Activated B cell treated with CpG ODN at 0.5 μM for 24 hours (primary cell): ENCODE results near the gene SQSTM1. TPM values are rescaled to one million over a fixed set of nuclear protein-coding genes. Genes with fewer than 3 reads are reported as not detected.

ENCODE experiments used
- ATAC-seq: fragments of 200-7000 bp; cut with Tn5 transposase; one replicate; pipeline ENCODE4 v1.10.0; 2021; ENCODE audit warnings: low read depth, mild to moderate bottlenecking, moderate library complexity
- CTCF ChIA-PET: fragments of 350-600 bp; sonication (Branson Sonifier 250); formaldehyde crosslinking; loops from one replicate; lab custom pipeline; 2021; ENCODE audit warnings: antibody characterized with exemption; lab: Charles Lee
- POLR2A ChIA-PET: fragments of 350-600 bp; sonication (Branson Sonifier 250); formaldehyde crosslinking; loops from one replicate; lab custom pipeline; 2021; ENCODE audit warnings: antibody characterized with exemption; lab: Charles Lee
- DNase-seq: peaks from one replicate; pipeline ENCODE4 v3.0.0; 2022
- H3K27ac Mint-ChIP-seq: one replicate; pipeline ENCODE4 v1.8.0; 2020; ENCODE audit warnings: mixed read lengths
- H3K27me3 Mint-ChIP-seq: one replicate; pipeline ENCODE4 v1.8.0; 2021; ENCODE audit warnings: mixed read lengths
- H3K36me3 Mint-ChIP-seq: one replicate; pipeline ENCODE4 v1.8.0; 2021; ENCODE audit warnings: low read depth, mixed read lengths
- H3K4me1 Mint-ChIP-seq: one replicate; pipeline ENCODE4 v1.8.0; 2021; ENCODE audit warnings: mixed read lengths
- H3K4me3 Mint-ChIP-seq: one replicate; pipeline ENCODE4 v1.8.0; 2020; ENCODE audit warnings: mild to moderate bottlenecking, mixed read lengths
- H3K9me3 Mint-ChIP-seq: one replicate; pipeline ENCODE4 v1.8.0; 2020; ENCODE audit warnings: mixed read lengths
- intact Hi-C: fragments of 100-400 bp; cut with micrococcal nuclease; formaldehyde crosslinking; loops from one replicate; pipeline ENCODE4 v1.15.1; 2024
- total RNA-seq: library from RNA; stranded (reverse); gene quantifications from 2 replicates; pipeline ENCODE4 v1.2.3, GENCODE V29; 2022
- TF ChIP-seq, protein P1 (sequence below): fragments of 200-600 bp; IDR thresholded peaks from one replicate; pipeline ENCODE4 v1.8.0; 2022; ENCODE audit warnings: antibody characterized with exemption, mild to moderate bottlenecking

SQSTM1 gene
- total RNA-seq, 1 donor from 2014 or later: 243 TPM

DNA sequence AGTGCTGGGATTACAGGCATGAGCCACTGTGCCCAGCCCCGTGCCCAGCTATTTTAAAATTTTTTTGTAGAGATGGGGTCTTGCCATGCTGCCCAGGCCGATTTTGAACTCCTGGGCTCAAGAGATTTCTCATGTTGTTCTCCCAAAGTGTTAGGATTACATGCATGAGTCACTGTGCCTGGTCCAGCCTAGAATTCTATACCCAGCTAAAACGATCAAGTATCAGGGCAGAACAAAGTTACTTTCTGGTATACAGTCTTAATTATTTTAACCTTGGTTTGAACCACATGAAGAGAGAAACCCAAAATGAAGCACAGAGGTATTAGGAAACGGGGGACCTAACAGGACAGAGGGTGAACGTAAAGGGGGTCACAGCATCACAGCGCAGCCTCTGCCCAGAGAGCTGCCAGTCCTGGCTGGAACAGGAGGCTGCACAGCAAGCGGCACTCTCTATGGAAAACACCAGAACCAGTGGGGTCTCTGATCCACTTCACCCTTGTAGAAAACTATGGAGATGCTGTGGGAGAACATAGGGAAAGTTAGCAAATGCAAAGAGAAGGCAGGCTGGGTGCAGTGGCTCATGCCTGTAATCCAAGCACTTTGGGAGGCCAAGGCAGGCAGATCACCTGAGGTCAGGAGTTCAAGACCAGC, 10.2 kb downstream of the SQSTM1 start:
- H3K4me1 Mint-ChIP-seq: peaks cover 21% of the 10 kb centered on the region
- no peak overlapping the region for H3K4me3 Mint-ChIP-seq
- DNase-seq: no peak
- no peaks in the 10 kb centered on the region for H3K27me3 Mint-ChIP-seq
- H3K27ac Mint-ChIP-seq: no peak overlapping the region
- TF ChIP-seq, protein P1, sequence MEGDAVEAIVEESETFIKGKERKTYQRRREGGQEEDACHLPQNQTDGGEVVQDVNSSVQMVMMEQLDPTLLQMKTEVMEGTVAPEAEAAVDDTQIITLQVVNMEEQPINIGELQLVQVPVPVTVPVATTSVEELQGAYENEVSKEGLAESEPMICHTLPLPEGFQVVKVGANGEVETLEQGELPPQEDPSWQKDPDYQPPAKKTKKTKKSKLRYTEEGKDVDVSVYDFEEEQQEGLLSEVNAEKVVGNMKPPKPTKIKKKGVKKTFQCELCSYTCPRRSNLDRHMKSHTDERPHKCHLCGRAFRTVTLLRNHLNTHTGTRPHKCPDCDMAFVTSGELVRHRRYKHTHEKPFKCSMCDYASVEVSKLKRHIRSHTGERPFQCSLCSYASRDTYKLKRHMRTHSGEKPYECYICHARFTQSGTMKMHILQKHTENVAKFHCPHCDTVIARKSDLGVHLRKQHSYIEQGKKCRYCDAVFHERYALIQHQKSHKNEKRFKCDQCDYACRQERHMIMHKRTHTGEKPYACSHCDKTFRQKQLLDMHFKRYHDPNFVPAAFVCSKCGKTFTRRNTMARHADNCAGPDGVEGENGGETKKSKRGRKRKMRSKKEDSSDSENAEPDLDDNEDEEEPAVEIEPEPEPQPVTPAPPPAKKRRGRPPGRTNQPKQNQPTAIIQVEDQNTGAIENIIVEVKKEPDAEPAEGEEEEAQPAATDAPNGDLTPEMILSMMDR: no peak
- intact Hi-C loops: no loop called here
- no peaks in the 10 kb centered on the region for H3K9me3 Mint-ChIP-seq
- CTCF ChIA-PET: interaction anchor here (1.7 kb wide), 1 partner anchor 29 kb away, joined by 5 read pairs; no protein-coding TSS in a partner anchor
- POLR2A ChIA-PET: interaction anchor here (0.6 kb wide), 1 partner anchor 12 kb away, joined by 8 read pairs; no protein-coding TSS in a partner anchor
- ATAC-seq: no peak
- peaks cover 83% of the 10 kb centered on the region for H3K36me3 Mint-ChIP-seq

GRCh38 chr5:179832039-179832745, 11.5 kb downstream of the SQSTM1 start:
- ChIA-PET POLR2A (interaction anchor here (0.6 to 1.0 kb wide), 2 partner anchors 12 to 13 kb away, joined by 8 to 10 read pairs; no protein-coding TSS in a partner anchor), CTCF (interaction anchor here (0.8 kb wide), 1 partner anchor 19 kb away, joined by 3 read pairs; no protein-coding TSS in a partner anchor)
- no peaks in the 10 kb centered on the region for H3K9me3 Mint-ChIP-seq
- H3K27me3 Mint-ChIP-seq: no peaks in the 10 kb centered on the region
- H3K4me1 Mint-ChIP-seq: peaks cover 28% of the 10 kb centered on the region
- H3K27ac Mint-ChIP-seq: no peak overlapping the region
- intact Hi-C loops: no loop called here
- peaks cover 84% of the 10 kb centered on the region for H3K36me3 Mint-ChIP-seq
- TF ChIP-seq, protein P1: no peak
- ATAC-seq: no peak
- no peak overlapping the region for H3K4me3 Mint-ChIP-seq
- no peak for DNase-seq

GRCh38 chr5:179833056-179833708, 12.5 kb downstream of the SQSTM1 start:
- Mint-ChIP-seq H3K4me3 (no peak overlapping the region), H3K27me3 (no peaks in the 10 kb centered on the region), H3K9me3 (no peaks in the 10 kb centered on the region), H3K4me1 (peaks cover 19% of the 10 kb centered on the region), H3K36me3 (peaks cover 85% of the 10 kb centered on the region), H3K27ac (peak overlapping the region; percentile 18)
- ChIA-PET CTCF (no interaction called here), POLR2A (interaction anchor here (0.7 to 1.0 kb wide), 2 partner anchors 13 to 19 kb away, joined by 8 to 10 read pairs; no protein-coding TSS in a partner anchor)
- intact Hi-C loops: no loop called here
- DNase-seq: no peak
- TF ChIP-seq, protein P1: no peak
- no peak for ATAC-seq

GRCh38 chr5:179833709-179834070, 13.0 kb downstream of the SQSTM1 start:
- TF ChIP-seq, protein P1: no peak
- peaks cover 19% of the 10 kb centered on the region for H3K4me1 Mint-ChIP-seq
- CTCF ChIA-PET: no interaction called here
- DNase-seq (no peak), ATAC-seq (no peak)
- no peak overlapping the region for H3K4me3 Mint-ChIP-seq
- H3K27ac Mint-ChIP-seq: peak overlapping the region; percentile 18
- intact Hi-C loops: no loop called here
- H3K27me3 Mint-ChIP-seq: no peaks in the 10 kb centered on the region
- peaks cover 85% of the 10 kb centered on the region for H3K36me3 Mint-ChIP-seq
- POLR2A ChIA-PET: interaction anchor here (0.7 kb wide), 1 partner anchor 18 kb away, joined by 8 read pairs; no protein-coding TSS in a partner anchor
- H3K9me3 Mint-ChIP-seq: no peaks in the 10 kb centered on the region
